H1 (cell line): Measurements from ENCODE around the gene MACROD1. TPM values are rescaled to one million over a fixed set of nuclear protein-coding genes. Genes with fewer than 3 reads are reported as not detected.

ENCODE experiments used
- ATF2 ChIP-seq: IDR thresholded peaks from 2 replicates; pipeline ENCODE4 v1.6.1; 2012; ENCODE audit warnings: low read length, inconsistent platforms
- ATF3 ChIP-seq: IDR thresholded peaks from 2 replicates; pipeline ENCODE4 v1.6.1; 2011; ENCODE audit warnings: low read depth, mild to moderate bottlenecking, low read length; ENCODE audit not compliant: insufficient read depth
- CHD7 ChIP-seq: fragments of 300-600 bp; sonication (generic); IDR thresholded peaks from 2 replicates; pipeline ENCODE4 v1.7.1; 2012; ENCODE audit warnings: low read length, moderate library complexity, mild to moderate bottlenecking, inconsistent platforms; ENCODE audit not compliant: insufficient replicate concordance
- EP300 ChIP-seq, 2 experiments: IDR thresholded peaks; 1 replicate in 1 of 2; 2 replicates in 1 of 2; pipeline ENCODE4 v1.6.1; 2011 to 2012; ENCODE audit warnings: low read depth in 2 of 2, low read length in 2 of 2, mild to moderate bottlenecking in 2 of 2, borderline replicate concordance in 1 of 2, inconsistent platforms in 1 of 2, moderate library complexity in 1 of 2
- EZH2 ChIP-seq: fragments of 200-600 bp; sonication (generic); IDR thresholded peaks from 2 replicates; pipeline ENCODE4 v1.7.1; 2012; ENCODE audit warnings: low read depth, mild to moderate bottlenecking, moderate library complexity, low read length, inconsistent platforms; ENCODE audit not compliant: severe bottlenecking
- NANOG ChIP-seq: IDR thresholded peaks from 2 replicates; pipeline ENCODE4 v1.6.1; 2011; ENCODE audit warnings: low read length, low read depth, mild to moderate bottlenecking, inconsistent platforms; ENCODE audit not compliant: insufficient read depth, poor library complexity, severe bottlenecking
- POLR2A ChIP-seq, 2 experiments: IDR thresholded peaks; 1 replicate in 1 of 2; 2 replicates in 1 of 2; pipeline ENCODE4 v1.6.1; 2011; ENCODE audit warnings: low read depth in 2 of 2, low read length in 2 of 2, mild to moderate bottlenecking in 2 of 2; ENCODE audit errors: control extremely low read depth in 1 of 2
- TBP ChIP-seq: IDR thresholded peaks from 2 replicates; pipeline ENCODE4 v1.6.1; 2011; ENCODE audit warnings: low read depth, low read length, improper control_type of control experiment
- polyA plus RNA-seq, 7 experiments: library from polyadenylated mRNA; depleted of rRNA in 3 of 7; stranded (reverse) in 5 of 7; unstranded in 2 of 7; fragments of >200 nt in 5 of 7; fragments of 200-250 nt in 2 of 7; gene quantifications; 1 replicate in 5 of 7; 2 replicates in 1 of 7; 4 replicates in 1 of 7; pipeline versions ENCODE4 v1.2.1 to v1.2.3, GENCODE V29; 2011 to 2013; ENCODE audit warnings: missing spikeins in 2 of 7, mixed read lengths in 2 of 7
- total RNA-seq: library from RNA; stranded (reverse); fragmentation: NEBNext Ultra II Directional; extraction: Animal tissue kit (Norgen Biotek cat#: 25700); gene quantifications from 2 replicates; pipeline ENCODE4 v1.2.1, GENCODE V29; 2021

The MACROD1 gene
- total and polyA plus RNA-seq, 2 of the 8 experiments (the other 6 are each of a cell fraction or from before 2014, with no cell fraction given) = 19.5 to 34.1 TPM

- no peak for TF ChIP-seq ATF2
- TF ChIP-seq EP300 (IDR thresholded peaks at IDR 0.05; ENCODE audit: borderline replicate concordance in 1 of 2, low read depth in 2 of 2, low read length in 2 of 2) = no peak
- peak; percentile 95 to 96 for TF ChIP-seq POLR2A (IDR thresholded peaks at IDR 0.05; ENCODE audit: control extremely low read depth in 1 of 2, low read depth in 2 of 2, low read length in 2 of 2)
- TF ChIP-seq TBP = peak; percentile 97; the same call in 1 of the 2 replicates
- TF ChIP-seq NANOG = no peak
- TF ChIP-seq EZH2 = no peak
- TF ChIP-seq CHD7 = no peak
- TF ChIP-seq ATF3 = peak; percentile 64; the same call in 1 of the 2 replicates
Observed at GRCh38 chr11:64185175-64185692, 19.3 kb upstream of the MACROD1 start (continued).
